ENCODE results near the gene C22orf23.
A peak's percentile ranks its signal among the peaks of the same experiment; 100 is the strongest.
"Not testable (repeated sequence)": the region's sequence is repeated elsewhere in the genome, so short reads cannot be mapped to it uniquely, and the experiment has no call there.

Gene C22orf23

GRCh38 chr22:37961062-37961461 is 7.7 kb upstream of the C22orf23 start:
- no peak for DNase-seq (ENCODE audit: low read depth, low spot score)
- H3K4me3 ChIP-seq (ENCODE audit: low read length): no peak overlapping the region

- DNase-seq (ENCODE audit: low read depth, low spot score): no peak
- no peak overlapping the region for H3K4me3 ChIP-seq (ENCODE audit: low read length)
Measured at GRCh38 chr22:37959231-37959825, 5.9 kb upstream of the C22orf23 start.

GRCh38 chr22:37957232-37957631 is 3.8 kb upstream of the C22orf23 start:
- no peak overlapping the region for H3K4me3 ChIP-seq (ENCODE audit: low read length)
- DNase-seq (ENCODE audit: low read depth, low spot score): no peak

GRCh38 chr22:37955825-37956397 is 2.5 kb upstream of the C22orf23 start:
- not testable (repeated sequence) for H3K4me3 ChIP-seq (ENCODE audit: low read length); DNase-seq (ENCODE audit: low read depth, low spot score)

- H3K4me3 ChIP-seq (ENCODE audit: low read length): peak overlapping the region; percentile 96
- no peak for DNase-seq (ENCODE audit: low read depth, low spot score)
Measured at GRCh38 chr22:37954686-37955085, 1.3 kb upstream of the C22orf23 start.

GRCh38 chr22:37953062-37953436 is 352 bp downstream of the C22orf23 start:
- peak overlapping the region; percentile 96 for H3K4me3 ChIP-seq (ENCODE audit: low read length)
- DNase-seq (ENCODE audit: low read depth, low spot score): no peak

GRCh38 chr22:37952629-37953028 is 772 bp downstream of the C22orf23 start:
- peak overlapping the region; percentile 96 for H3K4me3 ChIP-seq (ENCODE audit: low read length)
- DNase-seq (ENCODE audit: low read depth, low spot score): not testable (repeated sequence)

- no peak for DNase-seq (ENCODE audit: low read depth, low spot score)
- no peak overlapping the region for H3K4me3 ChIP-seq (ENCODE audit: low read length)
Measured at GRCh38 chr22:37951305-37951704, 2.1 kb downstream of the C22orf23 start.

GRCh38 chr22:37947142-37947795 is 6.1 kb downstream of the C22orf23 start:
- H3K4me3 ChIP-seq (ENCODE audit: low read length); DNase-seq (ENCODE audit: low read depth, low spot score): not testable (repeated sequence)

- not testable (repeated sequence) for H3K4me3 ChIP-seq (ENCODE audit: low read length); DNase-seq (ENCODE audit: low read depth, low spot score)
Measured at GRCh38 chr22:37944423-37944822, 9.0 kb downstream of the C22orf23 start.

- no peak overlapping the region for H3K4me3 ChIP-seq (ENCODE audit: low read length)
- DNase-seq (ENCODE audit: low read depth, low spot score): no peak
Measured at GRCh38 chr22:37943825-37944198, 9.6 kb downstream of the C22orf23 start.

- H3K4me3 ChIP-seq (ENCODE audit: low read length): no peak overlapping the region
- no peak for DNase-seq (ENCODE audit: low read depth, low spot score)
Measured at GRCh38 chr22:37943136-37943824, 10.1 kb downstream of the C22orf23 start.

- no peak for DNase-seq (ENCODE audit: low read depth, low spot score)
- no peak overlapping the region for H3K4me3 ChIP-seq (ENCODE audit: low read length)
Measured at GRCh38 chr22:37942133-37942532, 11.3 kb downstream of the C22orf23 start.

GRCh38 chr22:37940698-37941376 is 12.6 kb downstream of the C22orf23 start:
- DNase-seq (ENCODE audit: low read depth, low spot score): no peak
- no peak overlapping the region for H3K4me3 ChIP-seq (ENCODE audit: low read length)

GRCh38 chr22:37933711-37934376 is 19.6 kb downstream of the C22orf23 start:
- no peak overlapping the region for H3K4me3 ChIP-seq (ENCODE audit: low read length)

GRCh38 chr22:37932821-37933578 is 20.4 kb downstream of the C22orf23 start:
- no peak for DNase-seq (ENCODE audit: low read depth, low spot score)
- no peak overlapping the region for H3K4me3 ChIP-seq (ENCODE audit: low read length)

More at GRCh38 chr22:37933711-37934376, 19.6 kb downstream of the C22orf23 start:
- peak; percentile 78 for DNase-seq (ENCODE audit: low read depth, low spot score)

- DNase-seq (ENCODE audit: low read depth, low spot score): no peak
- H3K4me3 ChIP-seq (ENCODE audit: low read length): no peak overlapping the region
Measured at GRCh38 chr22:37932401-37932800, 21.0 kb downstream of the C22orf23 start.

GRCh38 chr22:37931893-37932389 is 21.5 kb downstream of the C22orf23 start:
- DNase-seq (ENCODE audit: low read depth, low spot score): no peak

More at GRCh38 chr22:37931893-37932389, 21.5 kb downstream of the C22orf23 start:
- H3K4me3 ChIP-seq (ENCODE audit: low read length): no peak overlapping the region
